Tibial artery (tissue), 4 donors: Measurements from ENCODE around the gene PMEPA1.

ENCODE experiments used
- DNase-seq, 2 donors: peaks; one replicate each; pipeline ENCODE4 v3.0.0-alpha.2; 2019
- H3K27ac ChIP-seq, 2 donors: fragments of 200-600 bp; sonication (generic) in 1 of 2; 1 replicate in 1 of 2; 2 replicates in 1 of 2; pipeline ENCODE4 v1.5.1; 2018 to 2019; ENCODE audit warnings: mild to moderate bottlenecking in 1 of 2
- H3K27me3 ChIP-seq, 2 donors: fragments of 200-600 bp; sonication (generic) in 1 of 2; one replicate each; pipeline versions ENCODE4 v1.5.1 to v1.6.0; 2016 to 2019
- H3K36me3 ChIP-seq, 3 donors: fragments of 200-600 bp; sonication (generic) in 2 of 3; one replicate each; pipeline ENCODE4 v1.5.1; 2016 to 2019; ENCODE audit warnings: mild to moderate bottlenecking in 2 of 3
- H3K4me1 ChIP-seq, 4 donors: fragments of 200-600 bp; sonication (generic) in 2 of 4; 1 replicate in 3 of 4; 2 replicates in 1 of 4; pipeline ENCODE4 v1.5.1; 2016 to 2019
- H3K4me3 ChIP-seq, 2 donors: fragments of 200-600 bp; sonication (generic) in 1 of 2; 1 replicate in 1 of 2; 2 replicates in 1 of 2; pipeline ENCODE4 v1.5.1; 2018 to 2019; ENCODE audit warnings: mild to moderate bottlenecking in 2 of 2
- H3K9me3 ChIP-seq, 3 donors: fragments of 200-600 bp; sonication (generic) in 1 of 3; one replicate each; pipeline ENCODE4 v1.5.1; 2016 to 2019
- CTCF ChIP-seq, 2 experiments: fragments of 200-600 bp in 1 of 2; fragments of 450-650 bp in 1 of 2; IDR thresholded peaks; one replicate each; pipeline ENCODE4 v1.5.1; 2017 to 2019; ENCODE audit warnings: antibody characterized with exemption in 2 of 2, mild to moderate bottlenecking in 1 of 2, moderate library complexity in 1 of 2
- intact Hi-C: fragments of 100-400 bp; cut with DNase I; formaldehyde crosslinking; loops from one replicate; pipeline ENCODE4 v1.15.0; 2023; ENCODE audit warnings: low total_unique reads

The PMEPA1 gene

GRCh38 chr20:57711826-57712225, 2.0 kb upstream of the PMEPA1 start:
- H3K4me3 ChIP-seq: no peak overlapping the region
- H3K9me3 ChIP-seq: no peaks in the 10 kb centered on the region
- peak overlapping the region; percentile 96 to 97 for H3K27ac ChIP-seq

GRCh38 chr20:57711311-57711712, 1.5 kb upstream of the PMEPA1 start:
- H3K4me3 ChIP-seq: peak overlapping the region; percentile 86 to 89
- no peaks in the 10 kb centered on the region for H3K27me3 ChIP-seq
- intact Hi-C loops: loop anchor here (5.0 kb wide), 1 partner anchor 36 kb away; no protein-coding TSS in a partner anchor
- H3K36me3 ChIP-seq: no peaks in the 10 kb centered on the region
- peaks cover 8 to 76% (median 70%) of the 10 kb centered on the region in 4 donors for H3K4me1 ChIP-seq
- H3K27ac ChIP-seq: peak overlapping the region; percentile 96 to 97
- no peak for TF ChIP-seq CTCF (IDR thresholded peaks at IDR 0.05)
- peak in 1 of 2 donors; percentile 78 for DNase-seq
- H3K9me3 ChIP-seq: no peaks in the 10 kb centered on the region

More at GRCh38 chr20:57711826-57712225, 2.0 kb upstream of the PMEPA1 start:
- no peaks in the 10 kb centered on the region for H3K27me3 ChIP-seq
- no peaks in the 10 kb centered on the region for H3K36me3 ChIP-seq
- peaks cover 8 to 76% (median 70%) of the 10 kb centered on the region in 4 donors for H3K4me1 ChIP-seq
- intact Hi-C loops: loop anchor here (2.0 to 5.0 kb wide), 2 partner anchors 35 to 437 kb away; no protein-coding TSS in a partner anchor
- no peak for TF ChIP-seq CTCF (IDR thresholded peaks at IDR 0.05)
- no peak for DNase-seq

GRCh38 chr20:57710841-57711240, 1.0 kb upstream of the PMEPA1 start:
- H3K27ac ChIP-seq: peak overlapping the region; percentile 96 to 97
- H3K4me1 ChIP-seq: peaks cover 8 to 76% (median 69%) of the 10 kb centered on the region in 4 donors
- no peaks in the 10 kb centered on the region for H3K27me3 ChIP-seq
- TF ChIP-seq CTCF (IDR thresholded peaks at IDR 0.05): no peak
- DNase-seq: no peak
- intact Hi-C loops: loop anchor here (5.0 kb wide), 1 partner anchor 36 kb away; no protein-coding TSS in a partner anchor
- no peaks in the 10 kb centered on the region for H3K9me3 ChIP-seq
- H3K4me3 ChIP-seq: peak overlapping the region; percentile 86 to 89
- no peaks in the 10 kb centered on the region for H3K36me3 ChIP-seq

GRCh38 chr20:57708694-57709673, 831 bp downstream of the PMEPA1 start:
- H3K27ac ChIP-seq: peak overlapping the region; percentile 96 to 97
- H3K27me3 ChIP-seq: no peaks in the 10 kb centered on the region
- peaks cover 7 to 77% (median 70%) of the 10 kb centered on the region in 4 donors for H3K4me1 ChIP-seq
- intact Hi-C loops: no loop called here
- H3K4me3 ChIP-seq: peak overlapping the region; percentile 86 to 89
- peak in 1 of 2 donors; percentile 53 for DNase-seq
- no peaks in the 10 kb centered on the region for H3K9me3 ChIP-seq
- TF ChIP-seq CTCF (IDR thresholded peaks at IDR 0.05): no peak
- H3K36me3 ChIP-seq: no peaks in the 10 kb centered on the region

GRCh38 chr20:57707849-57708693, 1.7 kb downstream of the PMEPA1 start:
- Histone ChIP-seq H3K4me3 (peak overlapping the region; percentile 86 to 89), H3K9me3 (no peaks in the 10 kb centered on the region), H3K36me3 (no peaks in the 10 kb centered on the region), H3K4me1 (peaks cover 4 to 77% (median 69%) of the 10 kb centered on the region in 4 donors), H3K27ac (peak overlapping the region; percentile 96 to 97), H3K27me3 (no peaks in the 10 kb centered on the region)
- TF ChIP-seq CTCF (IDR thresholded peaks at IDR 0.05): no peak
- intact Hi-C loops: no loop called here
- peak in 1 of 2 donors; percentile 83 for DNase-seq
